GM10266 (cell line): Measurements from ENCODE around the gene ANKRD28.
"Not testable (repeated sequence)": the region's sequence is repeated elsewhere in the genome, so short reads cannot be mapped to it uniquely, and the experiment has no call there.

Source experiments
- DNase-seq: peaks from one replicate; pipeline ENCODE4 v3.0.0; 2012; ENCODE audit errors: extremely low spot score
- TF ChIP-seq, protein P1 (sequence below): IDR thresholded peaks from 2 replicates; pipeline ENCODE4 v1.5.1; 2012; ENCODE audit warnings: mild to moderate bottlenecking, low read depth; ENCODE audit not compliant: control insufficient read depth, insufficient read depth; ENCODE audit errors: missing control alignments

The ANKRD28 gene

DNA sequence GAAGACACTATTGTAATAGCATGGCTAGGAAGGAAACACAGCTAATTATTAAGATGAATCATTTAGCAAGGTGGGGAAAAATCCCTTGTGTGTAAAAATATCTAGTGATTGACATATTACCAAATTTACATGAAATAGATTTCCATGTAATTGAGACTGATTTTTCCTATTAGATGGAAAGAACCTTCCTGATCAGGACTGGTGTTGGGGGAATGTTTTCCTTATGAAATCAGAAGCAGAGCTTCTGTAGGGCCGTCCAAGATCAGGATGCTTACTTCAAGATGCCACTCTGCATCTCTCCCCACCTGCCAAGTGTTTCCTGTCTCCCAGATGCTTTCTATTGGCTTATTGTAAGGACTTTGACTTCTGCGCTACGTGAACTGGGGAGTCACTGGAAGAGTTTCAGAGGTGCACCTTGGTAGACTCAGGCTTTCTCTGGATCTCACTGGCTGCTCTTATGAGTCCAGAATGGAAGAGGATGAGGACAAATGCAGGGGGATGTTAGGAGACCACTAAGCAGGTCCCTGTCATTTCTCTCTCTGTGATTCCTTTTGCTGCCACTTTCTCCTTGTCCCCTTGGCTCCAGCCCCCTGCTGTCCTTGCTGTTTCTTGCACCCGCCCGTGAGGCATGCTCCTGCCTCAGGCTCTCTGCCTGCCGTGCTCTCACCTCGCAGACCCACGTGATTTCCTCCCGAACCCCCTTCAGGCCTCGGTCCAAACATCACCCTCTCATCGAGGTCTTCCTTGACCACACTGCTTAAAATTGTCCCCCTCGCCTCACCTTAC is 166.2 kb downstream of the ANKRD28 start:
- TF ChIP-seq, protein P1, sequence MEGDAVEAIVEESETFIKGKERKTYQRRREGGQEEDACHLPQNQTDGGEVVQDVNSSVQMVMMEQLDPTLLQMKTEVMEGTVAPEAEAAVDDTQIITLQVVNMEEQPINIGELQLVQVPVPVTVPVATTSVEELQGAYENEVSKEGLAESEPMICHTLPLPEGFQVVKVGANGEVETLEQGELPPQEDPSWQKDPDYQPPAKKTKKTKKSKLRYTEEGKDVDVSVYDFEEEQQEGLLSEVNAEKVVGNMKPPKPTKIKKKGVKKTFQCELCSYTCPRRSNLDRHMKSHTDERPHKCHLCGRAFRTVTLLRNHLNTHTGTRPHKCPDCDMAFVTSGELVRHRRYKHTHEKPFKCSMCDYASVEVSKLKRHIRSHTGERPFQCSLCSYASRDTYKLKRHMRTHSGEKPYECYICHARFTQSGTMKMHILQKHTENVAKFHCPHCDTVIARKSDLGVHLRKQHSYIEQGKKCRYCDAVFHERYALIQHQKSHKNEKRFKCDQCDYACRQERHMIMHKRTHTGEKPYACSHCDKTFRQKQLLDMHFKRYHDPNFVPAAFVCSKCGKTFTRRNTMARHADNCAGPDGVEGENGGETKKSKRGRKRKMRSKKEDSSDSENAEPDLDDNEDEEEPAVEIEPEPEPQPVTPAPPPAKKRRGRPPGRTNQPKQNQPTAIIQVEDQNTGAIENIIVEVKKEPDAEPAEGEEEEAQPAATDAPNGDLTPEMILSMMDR = no peak
- DNase-seq = no peak

DNA sequence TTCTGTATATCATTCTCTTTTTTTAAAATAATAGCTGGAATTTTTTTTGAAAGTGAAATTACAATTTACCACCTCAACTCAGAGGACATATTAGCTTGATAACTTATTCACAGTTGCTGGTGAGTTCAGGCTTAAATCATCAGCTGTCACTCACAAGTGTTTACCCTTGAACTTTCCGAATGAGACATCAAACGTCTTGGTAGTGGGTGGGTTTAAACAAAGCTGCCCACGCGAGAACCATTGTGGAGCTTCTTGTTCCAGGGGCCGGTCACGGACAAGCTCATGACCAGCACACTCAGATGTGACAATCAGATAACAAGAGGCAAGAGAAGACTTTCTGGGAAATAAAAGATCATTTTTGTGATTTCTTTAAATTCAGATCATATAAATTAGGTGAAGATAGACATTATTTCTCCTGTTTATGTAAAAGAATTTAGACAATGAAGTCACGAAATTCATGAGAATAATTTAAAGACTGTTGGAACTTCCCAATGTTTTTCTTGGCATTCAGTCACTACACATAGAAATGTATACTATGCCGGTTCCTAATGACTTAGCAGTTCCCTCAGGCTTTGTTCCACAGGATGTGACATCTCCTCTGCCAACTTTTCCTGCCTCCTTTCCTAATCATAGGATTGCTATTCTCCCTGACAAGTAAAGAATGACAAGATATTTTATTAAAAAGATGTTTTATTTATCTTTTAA is 167.0 kb downstream of the ANKRD28 start:
- peak; percentile 31 for DNase-seq
- TF ChIP-seq, protein P1 = no peak

- peak; percentile 65 for DNase-seq
- TF ChIP-seq, protein P1 = peak; percentile 74
Measured at GRCh38 chr3:15629860-15630597, 167.8 kb downstream of the ANKRD28 start.

- no peak for DNase-seq
- TF ChIP-seq, protein P1 = no peak
Measured at GRCh38 chr3:15628967-15629366, 168.8 kb downstream of the ANKRD28 start.

DNA sequence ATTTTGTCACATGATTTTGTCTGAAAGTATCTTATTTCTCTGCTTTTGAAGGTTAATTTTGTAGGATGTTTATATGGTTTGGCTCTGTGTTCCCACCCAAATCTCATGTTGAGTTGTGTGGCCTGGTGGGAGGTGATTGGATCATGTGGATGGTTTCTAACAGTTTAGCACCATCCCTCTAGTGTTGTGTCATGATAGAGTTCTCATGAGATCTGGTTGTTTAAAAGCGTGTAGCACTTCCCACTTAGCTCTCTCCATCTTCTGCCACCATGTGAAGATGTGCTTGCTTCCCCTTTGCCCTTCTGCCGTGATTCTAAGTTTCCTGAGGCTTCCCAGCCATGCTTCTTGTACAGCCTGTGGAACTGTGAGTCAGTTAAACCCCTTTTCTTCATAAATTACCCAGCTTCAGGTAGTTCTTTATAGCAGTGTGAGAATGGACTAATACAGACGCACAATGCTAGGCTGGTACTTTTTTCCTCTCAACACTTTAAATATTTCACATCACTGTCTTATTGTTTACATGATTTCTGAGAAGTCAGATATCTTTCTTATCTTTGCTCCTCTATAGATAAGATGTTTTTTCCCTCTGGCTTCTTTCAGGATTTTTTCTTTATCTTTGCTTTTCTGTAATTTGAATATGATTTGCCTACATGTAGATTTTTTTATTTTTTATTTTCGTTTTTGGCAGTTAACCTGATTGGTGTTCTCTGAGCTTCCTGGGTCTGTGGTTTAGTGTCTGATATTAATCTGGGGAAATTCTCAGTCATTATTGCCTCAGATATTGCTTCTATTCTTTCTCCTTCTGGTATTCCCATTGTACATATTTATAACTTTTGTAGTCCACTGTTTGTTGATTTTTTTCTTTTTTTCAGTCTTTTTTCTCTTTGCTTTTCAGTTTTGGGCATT is 174.0 kb downstream of the ANKRD28 start:
- TF ChIP-seq, protein P1 = no peak
- no peak for DNase-seq

- not testable (repeated sequence) for DNase-seq
Measured at GRCh38 chr3:15619659-15620464, 177.9 kb downstream of the ANKRD28 start.
